Thyroid gland (tissue), 4 donors: Measurements from ENCODE around the gene CHST12.
A peak's percentile ranks its signal among the peaks of the same experiment; 100 is the strongest.

ENCODE experiments used
- POLR2A ChIP-seq, 2 donors: fragments of 450-650 bp; IDR thresholded peaks; one replicate each; pipeline ENCODE4 v1.6.1; 2017; ENCODE audit warnings: antibody characterized with exemption in 2 of 2, mild to moderate bottlenecking in 2 of 2, moderate library complexity in 1 of 2
- TF ChIP-seq, protein P1 (sequence below), 6 experiments: fragments of 200-600 bp in 3 of 6; fragments of 450-650 bp in 3 of 6; sonication (generic) in 3 of 6; IDR thresholded peaks; one replicate each; pipeline ENCODE4 v1.5.1; 2016 to 2019; ENCODE audit warnings: antibody characterized with exemption in 6 of 6, mild to moderate bottlenecking in 2 of 6, inconsistent platforms in 1 of 6, moderate library complexity in 1 of 6

DNA sequence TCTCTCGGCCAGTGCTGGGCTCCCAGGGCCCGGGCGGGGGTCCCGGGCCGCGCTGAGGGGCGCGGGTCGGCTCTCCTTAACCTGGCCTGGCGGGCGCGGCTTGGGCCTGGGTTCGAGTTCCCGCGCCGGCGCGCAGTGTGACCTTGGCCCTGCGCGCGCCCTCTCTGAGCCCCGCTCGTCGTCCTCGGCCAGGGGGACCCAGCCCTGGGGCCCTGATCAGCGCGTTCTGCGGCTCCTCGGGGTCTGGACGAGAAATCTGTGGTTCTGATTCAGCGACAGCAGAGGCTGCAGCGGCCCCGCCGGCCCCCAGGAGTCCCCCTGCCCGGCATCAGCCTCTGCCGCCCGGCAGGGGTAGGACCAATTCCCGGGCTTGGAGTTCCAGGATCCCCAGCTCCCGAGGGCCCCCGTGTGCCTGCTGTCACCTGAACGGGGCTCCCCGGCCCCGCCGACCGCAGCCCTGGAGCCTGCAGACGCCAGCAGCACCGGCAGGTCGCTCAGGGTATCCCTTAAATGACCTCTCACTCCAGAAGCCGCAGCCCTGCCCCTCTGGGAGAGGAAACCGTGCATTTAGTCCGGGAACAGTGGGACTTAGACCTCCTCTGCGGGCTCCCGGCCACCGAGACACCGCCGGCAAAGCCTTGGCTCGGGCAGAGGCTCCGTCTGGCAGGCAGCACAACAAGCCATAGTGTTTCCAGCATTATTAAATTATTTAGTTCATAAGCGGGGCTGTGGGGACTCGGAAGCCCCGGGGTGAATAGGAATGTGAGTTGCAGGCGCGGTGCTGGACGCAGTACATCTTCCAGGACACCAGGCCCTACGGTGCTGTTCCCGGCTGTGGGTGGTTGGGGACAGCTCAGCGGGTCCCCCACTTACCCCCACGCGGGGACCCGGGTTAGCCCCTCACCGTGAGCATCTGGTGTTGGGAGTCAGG is 572 bp downstream of the CHST12 start:
- no peak for TF ChIP-seq POLR2A (IDR thresholded peaks at IDR 0.05)
- TF ChIP-seq, protein P1, sequence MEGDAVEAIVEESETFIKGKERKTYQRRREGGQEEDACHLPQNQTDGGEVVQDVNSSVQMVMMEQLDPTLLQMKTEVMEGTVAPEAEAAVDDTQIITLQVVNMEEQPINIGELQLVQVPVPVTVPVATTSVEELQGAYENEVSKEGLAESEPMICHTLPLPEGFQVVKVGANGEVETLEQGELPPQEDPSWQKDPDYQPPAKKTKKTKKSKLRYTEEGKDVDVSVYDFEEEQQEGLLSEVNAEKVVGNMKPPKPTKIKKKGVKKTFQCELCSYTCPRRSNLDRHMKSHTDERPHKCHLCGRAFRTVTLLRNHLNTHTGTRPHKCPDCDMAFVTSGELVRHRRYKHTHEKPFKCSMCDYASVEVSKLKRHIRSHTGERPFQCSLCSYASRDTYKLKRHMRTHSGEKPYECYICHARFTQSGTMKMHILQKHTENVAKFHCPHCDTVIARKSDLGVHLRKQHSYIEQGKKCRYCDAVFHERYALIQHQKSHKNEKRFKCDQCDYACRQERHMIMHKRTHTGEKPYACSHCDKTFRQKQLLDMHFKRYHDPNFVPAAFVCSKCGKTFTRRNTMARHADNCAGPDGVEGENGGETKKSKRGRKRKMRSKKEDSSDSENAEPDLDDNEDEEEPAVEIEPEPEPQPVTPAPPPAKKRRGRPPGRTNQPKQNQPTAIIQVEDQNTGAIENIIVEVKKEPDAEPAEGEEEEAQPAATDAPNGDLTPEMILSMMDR (IDR thresholded peaks at IDR 0.05), result peak in 3 of 6 experiments; percentile 9 to 21 (median 10)
